Mesangial cell (primary cell): Measurements from ENCODE around the gene KPNA5. TPM values are rescaled to one million over a fixed set of nuclear protein-coding genes. Genes with fewer than 3 reads are reported as not detected.

Experiments
- total RNA-seq: library from RNA; depleted of rRNA; stranded (reverse); fragments of >200 nt; gene quantifications from 2 replicates; pipeline ENCODE4 v1.2.3, GENCODE V29; 2015

The KPNA5 gene
- total RNA-seq = 4.2 and 4.4 TPM in 2 replicates

GRCh38 chr6:116680880-116681672 lies at the start of gene KPNA5:
Gene KPNA5, plus strand, starts transcription at chr6:116681211. Its CDS starts 124 bp downstream, at chr6:116681335.

DNA sequence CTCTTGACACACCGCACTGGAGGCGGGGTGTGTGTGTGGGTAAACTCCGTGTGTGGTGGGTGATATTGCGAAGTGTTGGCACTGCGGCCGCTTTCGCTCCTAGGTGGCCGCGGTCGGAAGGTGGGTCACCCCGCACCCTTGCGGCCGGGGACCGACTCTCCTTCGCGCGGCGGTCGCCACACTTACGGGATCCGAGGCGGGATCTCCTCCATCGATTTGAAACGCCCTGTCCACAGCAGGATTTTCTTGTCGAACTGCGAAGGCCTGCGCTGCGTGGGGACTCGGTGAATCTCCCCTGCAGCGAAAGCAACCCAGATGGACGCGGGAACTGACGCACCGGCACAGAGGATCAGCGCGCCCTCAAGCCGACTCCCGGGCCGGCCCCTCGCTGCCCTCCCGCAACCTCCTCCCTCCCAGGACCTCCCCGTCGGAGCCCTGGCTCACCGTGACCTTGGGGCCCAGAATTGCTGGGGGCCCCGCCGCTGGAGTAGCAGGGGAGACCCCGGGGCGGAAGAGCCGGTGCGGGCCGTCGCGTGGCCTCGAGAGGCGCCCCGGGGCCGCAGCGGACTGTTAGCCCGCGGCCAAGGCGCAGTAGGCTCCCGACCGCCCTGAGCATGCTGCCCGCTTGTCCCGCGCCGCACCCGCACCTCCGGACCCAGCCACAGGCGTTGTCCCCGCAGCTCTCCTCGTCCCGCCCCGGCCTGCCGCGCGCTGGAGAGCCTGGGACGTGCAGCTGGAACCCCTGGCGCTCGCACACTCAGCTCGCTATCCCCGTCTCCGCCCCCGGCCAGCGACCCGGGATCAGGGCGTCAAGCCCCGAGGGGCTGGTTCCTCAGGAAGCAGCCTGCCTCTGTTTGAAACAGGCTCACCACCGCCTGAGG lies 84.2 kb downstream of the KPNA5 start, which contains the start of gene FAM162B:
Gene FAM162B, minus strand, starts transcription at position 759 of the 881 bp plus-strand sequence. Its CDS starts 143 bp downstream, at position 616.

Other genes starting within 250 kb of the KPNA5 start
- 1.6 and 2.6 TPM in 2 replicates for gene CALHM6, start 219.8 kb upstream of the KPNA5 start, total RNA-seq
- gene CALHM5, start 169.6 kb upstream of the KPNA5 start, total RNA-seq = 0.49 and 0.89 TPM in 2 replicates
- gene TRAPPC3L, start 135.5 kb upstream of the KPNA5 start, total RNA-seq = not detected in 2 replicates
- not detected in 2 replicates for gene CALHM4, start 127.5 kb upstream of the KPNA5 start, total RNA-seq
- gene RWDD1, start 109.7 kb upstream of the KPNA5 start, total RNA-seq = 13.2 and 13.7 TPM in 2 replicates
- 0.13 and 0.16 TPM in 2 replicates for gene RSPH4A, start 64.7 kb upstream of the KPNA5 start, total RNA-seq
- gene ZUP1, start 12.4 kb upstream of the KPNA5 start, total RNA-seq = 4.6 and 5.5 TPM in 2 replicates
- gene FAM162B, start 84.5 kb downstream of the KPNA5 start, total RNA-seq = not detected in 2 replicates
- gene GPRC6A, start 147.9 kb downstream of the KPNA5 start, total RNA-seq = not detected in 2 replicates
- not detected in 2 replicates for gene RFX6, start 196.0 kb downstream of the KPNA5 start, total RNA-seq